HepG2 (cell line): ENCODE data around the gene KCNQ1OT1. TPM values are rescaled to one million over a fixed set of nuclear protein-coding genes. Genes with fewer than 3 reads are reported as not detected.
A peak's percentile ranks its signal among the peaks of the same experiment; 100 is the strongest.

Experiments
- CREM ChIP-seq, 2 experiments: sonication (generic) in 1 of 2; formaldehyde crosslinking in 1 of 2; IDR thresholded peaks; 2 replicates each; pipeline versions ENCODE4 v1.4.0 to v1.6.1; 2016 to 2020; ENCODE audit warnings: antibody characterized with exemption in 1 of 2, mild to moderate bottlenecking in 1 of 2, missing genetic modification reagents in 1 of 2
- ERF ChIP-seq: IDR thresholded peaks from 2 replicates; pipeline ENCODE4 v1.6.1; 2018; ENCODE audit warnings: missing biosample characterization, missing genetic modification reagents
- HNRNPLL ChIP-seq: fragments of 200-400 bp; formaldehyde crosslinking; IDR thresholded peaks from 2 replicates; pipeline ENCODE4 v1.6.1; 2017; ENCODE audit warnings: mild to moderate bottlenecking, low read depth, low read length; ENCODE audit not compliant: poor library complexity, severe bottlenecking
- MED8 ChIP-seq: sonication (generic); formaldehyde crosslinking; IDR thresholded peaks from 2 replicates; pipeline ENCODE4 v1.8.1; 2023; ENCODE audit warnings: mild to moderate bottlenecking, missing genetic modification reagents; ENCODE audit not compliant: insufficient replicate concordance
- NBN ChIP-seq: fragments of 450-650 bp; conservative IDR thresholded peaks from 2 replicates; pipeline ENCODE4 v1.6.1; 2017
- RFXAP ChIP-seq: sonication (generic); formaldehyde crosslinking; IDR thresholded peaks from 2 replicates; pipeline ENCODE4 v1.4.0; 2020; ENCODE audit warnings: missing genetic modification reagents, borderline replicate concordance
- SAP130 ChIP-seq: IDR thresholded peaks from 2 replicates; pipeline ENCODE4 v1.6.1; 2016; ENCODE audit warnings: low read depth
- TCF7 ChIP-seq: sonication (generic); IDR thresholded peaks from 2 replicates; pipeline ENCODE4 v1.6.1; 2016; ENCODE audit warnings: antibody characterized with exemption, low read depth
- YY1 ChIP-seq: IDR thresholded peaks from 2 replicates; pipeline ENCODE4 v1.6.1; 2011; ENCODE audit warnings: low read length, low read depth, moderate library complexity, mild to moderate bottlenecking; ENCODE audit not compliant: insufficient read depth, insufficient replicate concordance
- ZFAT ChIP-seq: sonication (generic); formaldehyde crosslinking; conservative IDR thresholded peaks from 2 replicates; pipeline ENCODE4 v1.8.1; 2023; ENCODE audit warnings: missing genetic modification reagents, inconsistent platforms
- ZFP36L1 ChIP-seq: sonication (generic); formaldehyde crosslinking; IDR thresholded peaks from 2 replicates; pipeline ENCODE4 v1.8.0; 2022; ENCODE audit warnings: mild to moderate bottlenecking, missing genetic modification reagents, moderate library complexity
- ZNF138 ChIP-seq: sonication (generic); formaldehyde crosslinking; IDR thresholded peaks from 2 replicates; pipeline ENCODE4 v1.5.0; 2020; ENCODE audit warnings: mild to moderate bottlenecking, low read depth, missing genetic modification reagents
- ZNF530 ChIP-seq: sonication (generic); formaldehyde crosslinking; IDR thresholded peaks from 2 replicates; pipeline ENCODE4 v1.5.0; 2020; ENCODE audit warnings: low read depth, mild to moderate bottlenecking, missing genetic modification reagents
- ZNF549 ChIP-seq: sonication (generic); formaldehyde crosslinking; IDR thresholded peaks from 2 replicates; pipeline ENCODE4 v1.5.0; 2020; ENCODE audit warnings: missing genetic modification reagents
- polyA plus RNA-seq, 8 experiments: library from polyadenylated mRNA; depleted of rRNA in 3 of 8; stranded (reverse) in 7 of 8; unstranded in 1 of 8; fragments of >200 nt; fragmentation: Illumina TruSeq in 4 of 8; extraction: Trizol in 4 of 8; gene quantifications; 2 replicates each; pipeline versions ENCODE4 v1.2.1 to v1.2.3, GENCODE V29; 2011 to 2016; ENCODE audit warnings: low read depth in 4 of 8, missing spikeins in 1 of 8, mixed read lengths in 1 of 8; ENCODE audit not compliant: insufficient read depth in 1 of 8
- total RNA-seq, 5 experiments: library from RNA; depleted of rRNA; stranded (reverse); fragments of >200 nt; fragmentation: Illumina TruSeq; extraction: Trizol; gene quantifications; 2 replicates each; pipeline ENCODE4 v1.2.3, GENCODE V29; 2016; ENCODE audit warnings: low read depth in 1 of 5
- TF ChIP-seq, protein P1 (sequence below): sonication (generic); formaldehyde crosslinking; conservative IDR thresholded peaks from 2 replicates; pipeline ENCODE4 v1.8.0; 2022; ENCODE audit warnings: missing genetic modification reagents
- TF ChIP-seq, protein P2 (sequence below): sonication (generic); formaldehyde crosslinking; IDR thresholded peaks from 2 replicates; pipeline ENCODE4 v1.4.0; 2020; ENCODE audit warnings: missing genetic modification reagents
- TF ChIP-seq, protein P3 (sequence below): sonication (generic); formaldehyde crosslinking; IDR thresholded peaks from 2 replicates; pipeline ENCODE4 v1.8.1; 2023; ENCODE audit warnings: mild to moderate bottlenecking, missing genetic modification reagents, borderline replicate concordance
- TF ChIP-seq, protein P4 (sequence below): IDR thresholded peaks from 2 replicates; pipeline ENCODE4 v1.6.1; 2016
- TF ChIP-seq, protein P5 (sequence below): sonication (generic); formaldehyde crosslinking; IDR thresholded peaks from 2 replicates; pipeline ENCODE4 v1.4.0; 2020; ENCODE audit warnings: missing genetic modification reagents

Gene KCNQ1OT1
- total and polyA plus RNA-seq, 2 of the 13 experiments (the other 11 are each of a cell fraction or from before 2014, with no cell fraction given) = 1.3 to 18.9 TPM

DNA sequence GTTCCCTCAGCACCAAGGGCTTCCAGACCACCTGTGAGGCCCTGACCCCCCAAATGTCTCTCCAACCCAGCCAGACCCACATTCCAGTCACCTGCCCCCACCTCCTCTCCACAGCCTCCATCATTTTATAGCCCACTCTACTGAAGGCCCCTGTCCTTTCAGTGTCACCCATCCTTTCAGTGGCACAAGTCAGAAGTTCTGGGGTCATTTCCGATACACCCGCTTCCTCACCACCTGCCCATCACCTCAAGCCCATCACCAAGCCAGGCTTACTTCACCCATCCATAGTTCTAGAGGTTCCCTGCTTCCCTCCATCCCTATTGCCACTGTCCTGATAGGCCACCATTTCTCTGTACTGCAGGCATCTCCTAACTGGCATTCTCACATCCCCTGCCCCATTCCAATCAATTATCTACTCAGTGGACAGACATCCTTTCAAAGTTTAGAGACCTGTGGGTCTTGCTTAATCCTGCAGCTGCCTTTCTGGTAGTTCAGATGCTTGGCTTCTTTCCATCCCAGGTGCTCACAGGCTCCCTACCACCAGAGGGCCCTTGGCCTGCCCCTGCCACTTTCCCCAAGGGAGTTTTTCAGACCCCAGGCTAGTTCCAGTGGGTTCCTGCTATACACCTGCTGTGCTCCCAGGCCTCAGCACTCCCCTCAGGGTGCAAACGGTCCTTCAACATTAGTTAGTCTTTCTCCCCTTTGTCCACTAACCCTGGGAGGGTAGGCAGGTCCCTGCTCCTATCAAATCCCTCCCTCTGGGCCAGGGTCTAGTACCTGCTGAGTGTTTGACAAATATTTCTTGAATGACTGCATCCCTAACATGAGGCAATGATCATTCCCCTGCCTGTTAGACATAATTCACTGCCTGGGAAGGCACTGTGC, 7.6 kb downstream of the KCNQ1OT1 start (continued):
- TF ChIP-seq, protein P1, sequence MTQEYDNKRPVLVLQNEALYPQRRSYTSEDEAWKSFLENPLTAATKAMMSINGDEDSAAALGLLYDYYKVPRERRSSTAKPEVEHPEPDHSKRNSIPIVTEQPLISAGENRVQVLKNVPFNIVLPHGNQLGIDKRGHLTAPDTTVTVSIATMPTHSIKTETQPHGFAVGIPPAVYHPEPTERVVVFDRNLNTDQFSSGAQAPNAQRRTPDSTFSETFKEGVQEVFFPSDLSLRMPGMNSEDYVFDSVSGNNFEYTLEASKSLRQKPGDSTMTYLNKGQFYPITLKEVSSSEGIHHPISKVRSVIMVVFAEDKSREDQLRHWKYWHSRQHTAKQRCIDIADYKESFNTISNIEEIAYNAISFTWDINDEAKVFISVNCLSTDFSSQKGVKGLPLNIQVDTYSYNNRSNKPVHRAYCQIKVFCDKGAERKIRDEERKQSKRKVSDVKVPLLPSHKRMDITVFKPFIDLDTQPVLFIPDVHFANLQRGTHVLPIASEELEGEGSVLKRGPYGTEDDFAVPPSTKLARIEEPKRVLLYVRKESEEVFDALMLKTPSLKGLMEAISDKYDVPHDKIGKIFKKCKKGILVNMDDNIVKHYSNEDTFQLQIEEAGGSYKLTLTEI = no peak
- no peak for TF ChIP-seq YY1
- TF ChIP-seq SAP130 (CRISPR knock-in tag) = no peak; the same call in 1 of the 2 replicates
- TF ChIP-seq ZFAT (CRISPR knock-in tag) = no peak
- no peak for TF ChIP-seq CREM (IDR thresholded peaks at IDR 0.05)
- TF ChIP-seq CREM (CRISPR knock-in tag; IDR thresholded peaks at IDR 0.05) = no peak
- TF ChIP-seq, protein P2, sequence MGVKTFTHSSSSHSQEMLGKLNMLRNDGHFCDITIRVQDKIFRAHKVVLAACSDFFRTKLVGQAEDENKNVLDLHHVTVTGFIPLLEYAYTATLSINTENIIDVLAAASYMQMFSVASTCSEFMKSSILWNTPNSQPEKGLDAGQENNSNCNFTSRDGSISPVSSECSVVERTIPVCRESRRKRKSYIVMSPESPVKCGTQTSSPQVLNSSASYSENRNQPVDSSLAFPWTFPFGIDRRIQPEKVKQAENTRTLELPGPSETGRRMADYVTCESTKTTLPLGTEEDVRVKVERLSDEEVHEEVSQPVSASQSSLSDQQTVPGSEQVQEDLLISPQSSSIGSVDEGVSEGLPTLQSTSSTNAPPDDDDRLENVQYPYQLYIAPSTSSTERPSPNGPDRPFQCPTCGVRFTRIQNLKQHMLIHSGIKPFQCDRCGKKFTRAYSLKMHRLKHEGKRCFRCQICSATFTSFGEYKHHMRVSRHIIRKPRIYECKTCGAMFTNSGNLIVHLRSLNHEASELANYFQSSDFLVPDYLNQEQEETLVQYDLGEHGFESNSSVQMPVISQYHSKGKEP (CRISPR knock-in tag) = no peak
- no peak for TF ChIP-seq MED8 (CRISPR knock-in tag)
- no peak for TF ChIP-seq ZFP36L1 (CRISPR knock-in tag)
- no peak for TF ChIP-seq HNRNPLL
- TF ChIP-seq, protein P3, sequence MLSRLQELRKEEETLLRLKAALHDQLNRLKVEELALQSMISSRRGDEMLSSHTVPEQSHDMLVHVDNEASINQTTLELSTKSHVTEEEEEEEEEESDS (CRISPR knock-in tag) = no peak
- TF ChIP-seq, protein P4, sequence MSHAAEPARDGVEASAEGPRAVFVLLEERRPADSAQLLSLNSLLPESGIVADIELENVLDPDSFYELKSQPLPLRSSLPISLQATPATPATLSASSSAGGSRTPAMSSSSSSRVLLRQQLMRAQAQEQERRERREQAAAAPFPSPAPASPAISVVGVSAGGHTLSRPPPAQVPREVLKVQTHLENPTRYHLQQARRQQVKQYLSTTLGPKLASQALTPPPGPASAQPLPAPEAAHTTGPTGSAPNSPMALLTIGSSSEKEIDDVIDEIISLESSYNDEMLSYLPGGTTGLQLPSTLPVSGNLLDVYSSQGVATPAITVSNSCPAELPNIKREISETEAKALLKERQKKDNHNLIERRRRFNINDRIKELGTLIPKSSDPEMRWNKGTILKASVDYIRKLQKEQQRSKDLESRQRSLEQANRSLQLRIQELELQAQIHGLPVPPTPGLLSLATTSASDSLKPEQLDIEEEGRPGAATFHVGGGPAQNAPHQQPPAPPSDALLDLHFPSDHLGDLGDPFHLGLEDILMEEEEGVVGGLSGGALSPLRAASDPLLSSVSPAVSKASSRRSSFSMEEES = no peak
- no peak for TF ChIP-seq NBN
- TF ChIP-seq ZNF549 (CRISPR knock-in tag) = no peak
- TF ChIP-seq ERF (CRISPR knock-in tag) = no peak
- no peak for TF ChIP-seq ZNF530
- TF ChIP-seq RFXAP (CRISPR knock-in tag) = no peak
- TF ChIP-seq TCF7 = 0 out of 2 replicates have a peak, but pooled peaks have one; percentile 21
- no peak for TF ChIP-seq ZNF138
- TF ChIP-seq, protein P5, sequence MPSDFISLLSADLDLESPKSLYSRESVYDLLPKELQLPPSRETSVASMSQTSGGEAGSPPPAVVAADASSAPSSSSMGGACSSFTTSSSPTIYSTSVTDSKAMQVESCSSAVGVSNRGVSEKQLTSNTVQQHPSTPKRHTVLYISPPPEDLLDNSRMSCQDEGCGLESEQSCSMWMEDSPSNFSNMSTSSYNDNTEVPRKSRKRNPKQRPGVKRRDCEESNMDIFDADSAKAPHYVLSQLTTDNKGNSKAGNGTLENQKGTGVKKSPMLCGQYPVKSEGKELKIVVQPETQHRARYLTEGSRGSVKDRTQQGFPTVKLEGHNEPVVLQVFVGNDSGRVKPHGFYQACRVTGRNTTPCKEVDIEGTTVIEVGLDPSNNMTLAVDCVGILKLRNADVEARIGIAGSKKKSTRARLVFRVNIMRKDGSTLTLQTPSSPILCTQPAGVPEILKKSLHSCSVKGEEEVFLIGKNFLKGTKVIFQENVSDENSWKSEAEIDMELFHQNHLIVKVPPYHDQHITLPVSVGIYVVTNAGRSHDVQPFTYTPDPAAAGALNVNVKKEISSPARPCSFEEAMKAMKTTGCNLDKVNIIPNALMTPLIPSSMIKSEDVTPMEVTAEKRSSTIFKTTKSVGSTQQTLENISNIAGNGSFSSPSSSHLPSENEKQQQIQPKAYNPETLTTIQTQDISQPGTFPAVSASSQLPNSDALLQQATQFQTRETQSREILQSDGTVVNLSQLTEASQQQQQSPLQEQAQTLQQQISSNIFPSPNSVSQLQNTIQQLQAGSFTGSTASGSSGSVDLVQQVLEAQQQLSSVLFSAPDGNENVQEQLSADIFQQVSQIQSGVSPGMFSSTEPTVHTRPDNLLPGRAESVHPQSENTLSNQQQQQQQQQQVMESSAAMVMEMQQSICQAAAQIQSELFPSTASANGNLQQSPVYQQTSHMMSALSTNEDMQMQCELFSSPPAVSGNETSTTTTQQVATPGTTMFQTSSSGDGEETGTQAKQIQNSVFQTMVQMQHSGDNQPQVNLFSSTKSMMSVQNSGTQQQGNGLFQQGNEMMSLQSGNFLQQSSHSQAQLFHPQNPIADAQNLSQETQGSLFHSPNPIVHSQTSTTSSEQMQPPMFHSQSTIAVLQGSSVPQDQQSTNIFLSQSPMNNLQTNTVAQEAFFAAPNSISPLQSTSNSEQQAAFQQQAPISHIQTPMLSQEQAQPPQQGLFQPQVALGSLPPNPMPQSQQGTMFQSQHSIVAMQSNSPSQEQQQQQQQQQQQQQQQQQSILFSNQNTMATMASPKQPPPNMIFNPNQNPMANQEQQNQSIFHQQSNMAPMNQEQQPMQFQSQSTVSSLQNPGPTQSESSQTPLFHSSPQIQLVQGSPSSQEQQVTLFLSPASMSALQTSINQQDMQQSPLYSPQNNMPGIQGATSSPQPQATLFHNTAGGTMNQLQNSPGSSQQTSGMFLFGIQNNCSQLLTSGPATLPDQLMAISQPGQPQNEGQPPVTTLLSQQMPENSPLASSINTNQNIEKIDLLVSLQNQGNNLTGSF (CRISPR knock-in tag) = no peak
